SU-DHL-6 (cell line): ENCODE results near the gene CHRNE.

Experiments used
- H2AFZ ChIP-seq: fragments of 200-600 bp; sonication (generic); 2 replicates; pipeline ENCODE4 v1.6.1; 2014; ENCODE audit warnings: low read depth, mild to moderate bottlenecking, moderate library complexity, mixed read lengths, antibody characterized with exemption, low read length; ENCODE audit not compliant: severe bottlenecking
- H3F3A ChIP-seq: fragments of 200-600 bp; shearing (Covaris generic); 2 replicates; pipeline ENCODE4 v1.6.0; 2016; ENCODE audit warnings: antibody characterized with exemption, mild to moderate bottlenecking; ENCODE audit not compliant: insufficient read depth
- H3K27ac ChIP-seq: fragments of 200-600 bp; sonication (generic); 2 replicates; pipeline ENCODE4 v1.5.1; 2016; ENCODE audit warnings: low read depth, mild to moderate bottlenecking, low read length, moderate library complexity, mixed read lengths
- H3K27me3 ChIP-seq: fragments of 200-600 bp; sonication (generic), shearing (Covaris generic); 2 replicates; pipeline ENCODE4 v1.6.0; 2014; ENCODE audit warnings: mild to moderate bottlenecking, low read length
- H3K36me3 ChIP-seq: fragments of 200-600 bp; sonication (generic); 2 replicates; pipeline ENCODE4 v1.6.1; 2014; ENCODE audit warnings: mild to moderate bottlenecking, low read length, mixed read lengths
- H3K4me2 ChIP-seq: fragments of 300-600, 200-600 bp; shearing (Covaris generic), sonication (generic); 2 replicates; pipeline ENCODE4 v1.6.0; 2014; ENCODE audit warnings: low read length, low read depth, mild to moderate bottlenecking; ENCODE audit not compliant: poor library complexity, severe bottlenecking
- H3K4me3 ChIP-seq: fragments of 200-600 bp; sonication (generic); 2 replicates; pipeline ENCODE4 v1.5.1; 2014; ENCODE audit warnings: antibody characterized with exemption, low read length, mild to moderate bottlenecking, mixed read lengths; ENCODE audit not compliant: insufficient read depth, poor library complexity, severe bottlenecking
- H3K79me2 ChIP-seq: fragments of 200-600 bp; sonication (generic); 2 replicates; pipeline ENCODE4 v1.6.1; 2014; ENCODE audit warnings: mild to moderate bottlenecking, low read length, moderate library complexity; ENCODE audit not compliant: insufficient read depth
- H3K9ac ChIP-seq: fragments of 200-600 bp; sonication (generic); 2 replicates; pipeline ENCODE4 v1.7.0; 2014; ENCODE audit warnings: mild to moderate bottlenecking, low read length
- H3K9me2 ChIP-seq: fragments of 200-600 bp; sonication (generic); replicated peaks from 2 replicates; pipeline ENCODE4 v1.6.1; 2014; ENCODE audit warnings: low read length; ENCODE audit not compliant: insufficient read depth
- H3K9me3 ChIP-seq: fragments of 200-600 bp; sonication (generic); 2 replicates; pipeline ENCODE4 v1.6.1; 2014; ENCODE audit warnings: low read length, mixed read lengths; ENCODE audit not compliant: insufficient read depth
- H4K20me1 ChIP-seq: fragments of 200-600 bp; sonication (generic); 2 replicates; pipeline ENCODE4 v1.6.1; 2014; ENCODE audit warnings: low read depth, mild to moderate bottlenecking, antibody characterized with exemption, low read length, moderate library complexity, mixed read lengths
- EZH2phosphoT487 ChIP-seq: fragments of 200-600 bp; sonication (generic), shearing (Covaris generic); conservative IDR thresholded peaks from 2 replicates; pipeline ENCODE4 v1.6.1; 2018; ENCODE audit warnings: mild to moderate bottlenecking, antibody characterized with exemption, low read length, moderate library complexity, mixed read lengths
- TF ChIP-seq, protein P1 (sequence below): fragments of 200-600 bp; sonication (generic); IDR thresholded peaks from one replicate; pipeline ENCODE4 v1.5.1; 2017; ENCODE audit warnings: antibody characterized with exemption, mild to moderate bottlenecking, low read length, moderate library complexity; ENCODE audit not compliant: insufficient read depth, poor library complexity, severe bottlenecking

Gene CHRNE

DNA sequence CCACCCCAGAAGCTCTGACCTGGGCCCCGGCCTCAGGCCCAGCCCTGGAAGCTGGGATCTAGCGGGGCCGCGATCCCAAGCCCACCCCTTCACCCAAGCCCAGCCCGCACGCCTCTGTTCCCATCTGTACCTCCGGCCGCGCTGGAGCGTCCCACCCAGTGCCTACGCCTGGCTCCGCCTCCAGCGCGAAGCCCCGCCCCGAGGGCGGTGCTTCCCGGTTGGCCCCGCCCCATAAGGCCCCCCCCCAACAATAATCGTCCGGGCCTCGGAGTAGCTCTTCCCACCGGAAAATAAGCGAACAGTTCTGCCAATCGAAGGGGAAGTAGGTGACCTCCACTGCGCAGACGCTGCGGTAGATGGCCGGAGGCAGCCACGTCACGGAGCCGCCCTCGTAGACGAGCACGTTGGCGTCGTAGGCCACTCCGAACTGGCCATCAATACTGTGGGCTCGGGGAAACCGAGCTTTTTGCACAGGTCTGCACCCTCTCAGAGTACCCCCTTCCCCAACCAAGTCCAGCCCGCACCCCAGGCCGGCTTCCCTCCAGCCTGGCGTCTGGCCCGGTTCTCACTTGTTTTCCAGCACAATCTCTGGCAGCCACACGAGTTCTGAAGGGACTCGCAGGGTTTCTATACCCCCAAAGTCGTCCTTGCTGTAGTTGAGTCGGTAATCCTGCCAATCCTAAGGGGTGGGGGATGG, 1.1 kb downstream of the CHRNE start:
- no peaks in the 10 kb centered on the region for H3K36me3 ChIP-seq
- no peak for TF ChIP-seq EZH2phosphoT487
- TF ChIP-seq, protein P1, sequence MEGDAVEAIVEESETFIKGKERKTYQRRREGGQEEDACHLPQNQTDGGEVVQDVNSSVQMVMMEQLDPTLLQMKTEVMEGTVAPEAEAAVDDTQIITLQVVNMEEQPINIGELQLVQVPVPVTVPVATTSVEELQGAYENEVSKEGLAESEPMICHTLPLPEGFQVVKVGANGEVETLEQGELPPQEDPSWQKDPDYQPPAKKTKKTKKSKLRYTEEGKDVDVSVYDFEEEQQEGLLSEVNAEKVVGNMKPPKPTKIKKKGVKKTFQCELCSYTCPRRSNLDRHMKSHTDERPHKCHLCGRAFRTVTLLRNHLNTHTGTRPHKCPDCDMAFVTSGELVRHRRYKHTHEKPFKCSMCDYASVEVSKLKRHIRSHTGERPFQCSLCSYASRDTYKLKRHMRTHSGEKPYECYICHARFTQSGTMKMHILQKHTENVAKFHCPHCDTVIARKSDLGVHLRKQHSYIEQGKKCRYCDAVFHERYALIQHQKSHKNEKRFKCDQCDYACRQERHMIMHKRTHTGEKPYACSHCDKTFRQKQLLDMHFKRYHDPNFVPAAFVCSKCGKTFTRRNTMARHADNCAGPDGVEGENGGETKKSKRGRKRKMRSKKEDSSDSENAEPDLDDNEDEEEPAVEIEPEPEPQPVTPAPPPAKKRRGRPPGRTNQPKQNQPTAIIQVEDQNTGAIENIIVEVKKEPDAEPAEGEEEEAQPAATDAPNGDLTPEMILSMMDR, result no peak
- no peak overlapping the region for H3K27ac ChIP-seq
- no peak overlapping the region for H3K4me2 ChIP-seq
- peaks cover 5% of the 10 kb centered on the region; the same call in 1 of the 2 replicates for H3F3A ChIP-seq
- H3K4me3 ChIP-seq, result no peak overlapping the region
- no peaks in the 10 kb centered on the region for H3K27me3 ChIP-seq
- H3K9me3 ChIP-seq, result no peaks in the 10 kb centered on the region
- no peak overlapping the region for H3K9ac ChIP-seq
- no peaks in the 10 kb centered on the region for H4K20me1 ChIP-seq
- no peaks in the 10 kb centered on the region for H3K79me2 ChIP-seq
- no peaks in the 10 kb centered on the region for H3K9me2 ChIP-seq
- H2AFZ ChIP-seq, result no peak overlapping the region

- no peak overlapping the region for H3K9ac ChIP-seq
- TF ChIP-seq, protein P1, result no peak
- no peak for TF ChIP-seq EZH2phosphoT487
- no peak overlapping the region for H3K4me2 ChIP-seq
- peaks cover 5% of the 10 kb centered on the region; the same call in 1 of the 2 replicates for H3F3A ChIP-seq
- no peaks in the 10 kb centered on the region for H3K27me3 ChIP-seq
- H2AFZ ChIP-seq, result no peak overlapping the region
- no peaks in the 10 kb centered on the region for H3K79me2 ChIP-seq
- H3K4me3 ChIP-seq, result no peak overlapping the region
- H3K9me3 ChIP-seq, result no peaks in the 10 kb centered on the region
- no peaks in the 10 kb centered on the region for H3K36me3 ChIP-seq
- no peaks in the 10 kb centered on the region for H4K20me1 ChIP-seq
- no peak overlapping the region for H3K27ac ChIP-seq
- H3K9me2 ChIP-seq, result no peaks in the 10 kb centered on the region
Measured at GRCh38 chr17:4901108-4901647, 1.7 kb downstream of the CHRNE start.

GRCh38 chr17:4900231-4901107, 2.4 kb downstream of the CHRNE start:
- H3K4me2 ChIP-seq, result no peak overlapping the region
- H3K27me3 ChIP-seq, result no peaks in the 10 kb centered on the region
- peaks cover 5% of the 10 kb centered on the region; the same call in 1 of the 2 replicates for H3F3A ChIP-seq
- H3K27ac ChIP-seq, result no peak overlapping the region
- no peaks in the 10 kb centered on the region for H3K9me2 ChIP-seq
- H3K9ac ChIP-seq, result no peak overlapping the region
- TF ChIP-seq, protein P1, result no peak
- no peak for TF ChIP-seq EZH2phosphoT487
- H2AFZ ChIP-seq, result no peak overlapping the region
- H3K4me3 ChIP-seq, result no peak overlapping the region
- H3K9me3 ChIP-seq, result no peaks in the 10 kb centered on the region
- no peaks in the 10 kb centered on the region for H3K36me3 ChIP-seq
- no peaks in the 10 kb centered on the region for H3K79me2 ChIP-seq
- H4K20me1 ChIP-seq, result no peaks in the 10 kb centered on the region
